GM12878 (cell line): ENCODE results near the gene ATP1A3. TPM values are rescaled to one million over a fixed set of nuclear protein-coding genes. Genes with fewer than 3 reads are reported as not detected.

ENCODE experiments used
- ATAC-seq: fragments of 200-7000 bp; cut with Tn5 transposase; 3 replicates; pipeline ENCODE4 v1.9.1; 2020; ENCODE audit warnings: mild to moderate bottlenecking, moderate library complexity
- BruUV-seq: library from RNA; stranded (reverse); fragments of 400-500 nt; replicated peaks from 2 replicates; lab custom pipeline; 2021; lab: Mats Ljungman, UMichigan
- CTCF ChIA-PET: fragments of 300-600 bp; sonication (Branson Sonifier 250); formaldehyde crosslinking; extraction: SDS; loops from one replicate; lab custom pipeline; 2021; ENCODE audit warnings: inconsistent platforms; lab: Yijun Ruan, JAX
- POLR2A ChIA-PET: fragments of 350-600 bp; formaldehyde crosslinking; extraction: SDS; loops from one replicate; lab custom pipeline; 2021; ENCODE audit warnings: inconsistent platforms; lab: Charles Lee
- RAD21 ChIA-PET: fragments of 300-600 bp; sonication (Branson Sonifier 250); formaldehyde crosslinking; loops from one replicate; lab custom pipeline; 2023; ENCODE audit warnings: antibody characterized with exemption; ENCODE audit not compliant: unreplicated experiment; lab: Charles Lee
- SMC1A ChIA-PET: fragments of 300-600 bp; sonication (Branson Sonifier 250); formaldehyde crosslinking; loops from one replicate; lab custom pipeline; 2023; ENCODE audit not compliant: unreplicated experiment, uncharacterized antibody; lab: Charles Lee
- DNase-seq: peaks from one replicate; pipeline ENCODE4 v3.0.0-alpha.2; 2011; ENCODE audit warnings: low read depth, low spot score
- FAIRE-seq: peaks from 3 replicates; lab custom pipeline; 2011; peaks lifted over from hg19 to GRCh38; lab: Jason Lieb, UNC
- H2AFZ ChIP-seq: 2 replicates; pipeline ENCODE4 v1.6.0; 2011; ENCODE audit warnings: low read depth, low read length, control low read depth; ENCODE audit not compliant: control insufficient read depth
- H3K27ac ChIP-seq: 2 replicates; pipeline ENCODE4 v1.5.1; 2011; ENCODE audit warnings: control low read depth; ENCODE audit not compliant: control insufficient read depth, insufficient read depth
- H3K27me3 ChIP-seq, 2 experiments: replicated peaks in 1 of 2; 2 replicates each; pipeline versions ENCODE4 v1.6.0 to v1.6.1; 2011; ENCODE audit warnings: low read length in 1 of 2; ENCODE audit not compliant: control insufficient read depth in 2 of 2, insufficient read depth in 2 of 2
- H3K36me3 ChIP-seq, 2 experiments: 2 replicates each; pipeline ENCODE4 v1.5.1; 2011; ENCODE audit warnings: low read length in 1 of 2; ENCODE audit not compliant: control insufficient read depth in 2 of 2, insufficient read depth in 2 of 2
- H3K4me1 ChIP-seq: 2 replicates; pipeline ENCODE4 v1.6.1; 2011; ENCODE audit warnings: mild to moderate bottlenecking, low read length, moderate library complexity, mixed read lengths; ENCODE audit not compliant: control insufficient read depth, insufficient read depth
- H3K4me2 ChIP-seq: 2 replicates; pipeline ENCODE4 v1.6.0; 2011; ENCODE audit warnings: control low read depth; ENCODE audit not compliant: control insufficient read depth, insufficient read depth
- H3K4me3 ChIP-seq: fragments of 200-600 bp; sonication (generic); 2 replicates; pipeline ENCODE4 v1.5.1; 2016
- H3K79me2 ChIP-seq: 2 replicates; pipeline ENCODE4 v1.6.0; 2011; ENCODE audit warnings: low read length; ENCODE audit not compliant: control insufficient read depth, insufficient read depth
- H3K9ac ChIP-seq: 2 replicates; pipeline ENCODE4 v1.8.0; 2011; ENCODE audit warnings: low read length, control low read depth, mixed read lengths; ENCODE audit not compliant: control insufficient read depth, insufficient read depth
- H3K9me3 ChIP-seq: replicated peaks from 3 replicates; pipeline ENCODE4 v1.5.1; 2011; ENCODE audit warnings: mild to moderate bottlenecking, low read length; ENCODE audit not compliant: control insufficient read depth, insufficient read depth
- H4K20me1 ChIP-seq: 2 replicates; pipeline ENCODE4 v1.6.0; 2011; ENCODE audit not compliant: control insufficient read depth, insufficient read depth
- CUX1 ChIP-seq: IDR thresholded peaks from 2 replicates; pipeline ENCODE4 v1.6.1; 2012; ENCODE audit warnings: improper control_type of control experiment, low read depth, low read length; ENCODE audit not compliant: insufficient replicate concordance
- DPF2 ChIP-seq: fragments of 450-650 bp; IDR thresholded peaks from 2 replicates; pipeline ENCODE4 v1.6.1; 2017; ENCODE audit warnings: mild to moderate bottlenecking
- GATAD2B ChIP-seq: fragments of 450-650 bp; conservative IDR thresholded peaks from 2 replicates; pipeline ENCODE4 v1.6.1; 2017; ENCODE audit warnings: low read depth, mild to moderate bottlenecking, moderate library complexity
- PKNOX1 ChIP-seq: fragments of 450-650 bp; IDR thresholded peaks from 2 replicates; pipeline ENCODE4 v1.6.1; 2016; ENCODE audit warnings: mild to moderate bottlenecking
- SMC3 ChIP-seq: IDR thresholded peaks from 2 replicates; pipeline ENCODE4 v1.6.1; 2011; ENCODE audit warnings: low read length, improper control_type of control experiment, borderline replicate concordance
- WRNIP1 ChIP-seq: IDR thresholded peaks from 2 replicates; pipeline ENCODE4 v1.6.1; 2011; ENCODE audit warnings: low read depth, low read length, improper control_type of control experiment, borderline replicate concordance
- ZNF592 ChIP-seq: fragments of 450-650 bp; IDR thresholded peaks from 2 replicates; pipeline ENCODE4 v1.6.1; 2017; ENCODE audit warnings: mild to moderate bottlenecking, moderate library complexity
- ZNF687 ChIP-seq: fragments of 450-650 bp; IDR thresholded peaks from 2 replicates; pipeline ENCODE4 v1.6.1; 2017; ENCODE audit warnings: mild to moderate bottlenecking, moderate library complexity
- WGBS: methylation state at CpG from one replicate; pipeline ENCODE4 v1.1.6; 2016; ENCODE audit warnings: low lambda C conversion rate; ENCODE audit not compliant: insufficient replicate concordance, insufficient coverage; ENCODE audit errors: missing lambda C conversion rate; 5-methylcytosine and 5-hydroxymethylcytosine counted together
- in situ Hi-C: fragments of 300-500 bp; cut with MboI; formaldehyde crosslinking; loops from 9 replicates; pipeline ENCODE4 v1.14.3; 2018; ENCODE audit warnings: mixed read lengths
- intact Hi-C: fragments of 100-400 bp; cut with micrococcal nuclease; formaldehyde crosslinking; loops from one replicate; pipeline ENCODE4 v1.14.2; 2022; ENCODE audit not compliant: unreplicated experiment
- polyA plus RNA-seq, 11 experiments: library from polyadenylated mRNA; depleted of rRNA in 4 of 11; unstranded in 6 of 11; stranded (reverse) in 5 of 11; fragments of >200 nt; fragmentation: Nextera tagmentation in 4 of 11; fragmentation: Illumina TruSeq in 1 of 11; extraction: Ambion mirVana in 4 of 11; extraction: Trizol in 1 of 11; gene quantifications; 1 replicate in 1 of 11; 2 replicates in 10 of 11; pipeline versions ENCODE4 v1.2.1 to v1.2.3, GENCODE V29; 2011 to 2016; ENCODE audit warnings: inconsistent platforms in 2 of 11, missing spikeins in 2 of 11, low read depth in 1 of 11
- total RNA-seq, 4 experiments: library from RNA; depleted of rRNA in 3 of 4; stranded (reverse); fragments of >200 nt in 3 of 4; fragmentation: Illumina TruSeq in 1 of 4; extraction: Trizol in 1 of 4; gene quantifications; 2 replicates each; pipeline versions ENCODE4 v1.2.1 to v1.2.3, GENCODE V29; 2013 to 2021

ATP1A3 gene
- total and polyA plus RNA-seq, 10 of the 15 experiments (the other 5 are each of a cell fraction or from before 2014, with no cell fraction given) = 0.17 to 0.86 (median 0.32) TPM; not detected in 2

GRCh38 chr19:41936961-41937360 is 57.1 kb downstream of the ATP1A3 start:
- H3K27me3 ChIP-seq = peaks cover 0 to 3% of the 10 kb centered on the region in 2 experiments; a peak in 2 of 4 replicates
- H2AFZ ChIP-seq = no peak overlapping the region
- no peak overlapping the region for H3K4me2 ChIP-seq
- SMC1A ChIA-PET = interaction anchor here (1.5 to 1.6 kb wide), 2 partner anchors 9 to 64 kb away, joined by 4 read pairs; no protein-coding TSS in a partner anchor
- H3K9me3 ChIP-seq = no peaks in the 10 kb centered on the region
- H3K4me3 ChIP-seq = no peak overlapping the region
- intact Hi-C loops = no loop called here
- in situ Hi-C loops = loop anchor here (25.0 kb wide), 1 partner anchor 1825 kb away; the partner anchor contains the start of gene SMG9
- POLR2A ChIA-PET = interaction anchor here (0.6 to 1.1 kb wide), 3 partner anchors 9 to 77 kb away, joined by 3 to 5 read pairs (median 4); partner anchors contain the start of gene RPS19
- DNase-seq = no peak
- BruUV-seq = no TSS peak
- H3K36me3 ChIP-seq = no peaks in the 10 kb centered on the region
- ATAC-seq = no peak
- no peak for FAIRE-seq
- H3K79me2 ChIP-seq = no peaks in the 10 kb centered on the region
- peaks cover 32% of the 10 kb centered on the region for H3K4me1 ChIP-seq
- no peaks in the 10 kb centered on the region for H4K20me1 ChIP-seq
- no peak overlapping the region for H3K27ac ChIP-seq
- RAD21 ChIA-PET = interaction anchor here (2.1 kb wide), 1 partner anchor 64 kb away, joined by 6 read pairs; no protein-coding TSS in a partner anchor
- WGBS = 84% methylated on average over 15 of the region's 15 CpGs
- no peak overlapping the region for H3K9ac ChIP-seq
- CTCF ChIA-PET = interaction anchor here (0.6 to 2.3 kb wide), 10 partner anchors 9 to 142 kb away, joined by 3 to 17 read pairs (median 4); partner anchors contain the start of gene RPS19
- TF ChIP-seq PKNOX1 (no peak), ZNF687 (no peak), WRNIP1 (no peak), SMC3 (no peak), CUX1 (no peak), GATAD2B (no peak), ZNF592 (no peak), DPF2 (no peak)
